ENCODE measurements around the gene EPN2.
"Not testable (repeated sequence)": the region's sequence is repeated elsewhere in the genome, so short reads cannot be mapped to it uniquely, and the experiment has no call there.

The EPN2 gene

GRCh38 chr17:19348081-19348650 is 111.0 kb downstream of the EPN2 start:
- DNase-seq: no peak

DNA sequence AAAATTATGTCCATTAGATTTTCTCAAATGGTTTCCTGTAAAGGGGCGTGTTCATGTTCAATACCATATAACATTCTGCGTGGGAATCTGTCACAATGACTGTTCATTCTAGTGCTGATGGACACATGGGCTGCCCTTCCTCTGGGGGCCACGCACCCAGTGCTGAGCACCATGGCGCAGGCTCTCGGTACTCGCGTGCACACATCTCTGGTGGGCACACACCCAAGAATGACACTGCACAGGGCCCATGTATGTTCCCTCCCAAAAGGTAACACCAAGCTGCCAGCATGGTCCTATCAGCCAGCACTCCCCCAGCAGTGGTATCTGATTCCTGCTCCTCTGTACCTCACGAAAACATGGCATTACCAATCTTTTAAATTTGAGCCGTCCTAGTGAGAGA is 111.6 kb downstream of the EPN2 start:
- DNase-seq: no peak

- not testable (repeated sequence) for DNase-seq
These were observed 116.2 kb downstream of the EPN2 start for GRCh38 chr17:19353401-19353800.

DNA sequence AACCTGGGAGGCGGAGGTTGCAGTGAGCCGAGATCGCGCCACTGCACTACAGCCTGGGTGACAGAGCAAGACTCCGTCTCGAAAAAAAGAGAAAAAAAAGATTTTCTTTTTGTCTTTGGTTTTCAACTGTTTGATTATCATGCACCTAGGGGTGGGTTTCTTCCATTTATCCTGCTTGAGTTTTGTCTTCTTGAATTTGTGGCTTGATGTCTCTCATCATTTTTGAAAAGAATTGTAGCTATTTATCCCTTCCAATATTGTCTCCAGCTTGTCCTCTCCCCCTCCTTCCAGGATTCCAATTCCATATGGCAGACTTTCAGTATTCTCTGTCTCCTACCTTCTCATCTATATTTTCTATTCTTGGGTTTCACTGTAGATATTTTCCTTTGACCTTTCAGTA is 117.6 kb downstream of the EPN2 start:
- no peak for DNase-seq

DNA sequence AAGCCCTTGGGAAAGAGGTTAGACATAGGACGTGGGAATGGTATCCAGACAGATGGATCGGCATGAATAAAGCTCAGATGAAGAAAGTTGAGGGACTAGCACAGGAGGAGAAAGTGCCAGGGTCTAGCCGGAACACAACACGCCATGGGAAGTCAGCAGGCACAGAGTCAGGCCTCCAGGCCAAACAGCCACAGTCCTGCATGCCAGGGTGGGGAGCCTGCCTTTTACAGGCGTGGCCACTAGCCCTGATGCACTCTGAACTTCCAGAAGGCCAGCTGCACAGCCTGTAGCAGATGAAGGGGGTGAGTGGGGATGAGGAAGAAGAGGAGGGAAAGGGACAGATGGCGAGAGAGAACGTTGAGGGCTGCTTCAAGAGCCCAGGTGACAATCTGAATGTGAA is 120.2 kb downstream of the EPN2 start:
- DNase-seq: no peak

DNA sequence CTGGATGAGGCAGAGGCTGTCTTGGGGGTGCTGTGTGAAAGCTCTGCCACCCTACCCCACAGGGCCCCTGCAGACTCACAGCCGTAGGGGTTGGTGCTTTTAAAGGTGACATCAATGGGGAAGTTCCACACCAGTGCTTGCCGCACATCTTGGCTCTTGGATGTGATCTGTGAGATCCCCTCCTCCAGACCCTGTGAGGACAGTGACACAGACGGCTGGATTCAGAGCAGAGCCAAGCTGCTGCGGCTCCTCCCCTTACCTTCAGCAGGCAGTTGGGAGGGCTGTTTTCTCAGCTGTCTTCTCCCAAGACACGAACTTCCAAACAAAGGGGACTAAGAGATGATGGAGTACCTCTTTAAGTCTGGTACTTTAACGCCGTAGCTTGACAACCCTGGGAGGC is 120.6 kb downstream of the EPN2 start:
- no peak for DNase-seq

DNA sequence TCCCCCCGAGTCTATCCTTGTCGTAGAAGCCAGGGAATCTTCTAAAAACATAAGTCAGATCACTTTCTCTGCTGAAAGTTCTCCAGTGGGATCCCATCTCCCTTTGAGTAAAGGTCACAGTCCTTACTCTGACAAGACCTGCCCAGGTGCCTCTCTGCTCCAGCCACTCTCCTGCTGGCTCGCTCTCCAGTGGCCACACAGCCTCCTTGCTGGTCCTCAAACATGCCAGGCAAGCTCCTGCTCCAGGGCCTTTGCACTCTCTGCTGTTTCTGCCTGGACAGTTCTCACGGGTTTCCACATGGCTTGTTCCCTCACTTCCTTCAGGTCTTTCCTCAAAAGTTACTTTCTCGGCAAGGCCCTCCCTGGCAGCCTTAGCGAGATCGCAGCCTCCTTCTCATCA is 122.0 kb downstream of the EPN2 start:
- DNase-seq: no peak

DNA sequence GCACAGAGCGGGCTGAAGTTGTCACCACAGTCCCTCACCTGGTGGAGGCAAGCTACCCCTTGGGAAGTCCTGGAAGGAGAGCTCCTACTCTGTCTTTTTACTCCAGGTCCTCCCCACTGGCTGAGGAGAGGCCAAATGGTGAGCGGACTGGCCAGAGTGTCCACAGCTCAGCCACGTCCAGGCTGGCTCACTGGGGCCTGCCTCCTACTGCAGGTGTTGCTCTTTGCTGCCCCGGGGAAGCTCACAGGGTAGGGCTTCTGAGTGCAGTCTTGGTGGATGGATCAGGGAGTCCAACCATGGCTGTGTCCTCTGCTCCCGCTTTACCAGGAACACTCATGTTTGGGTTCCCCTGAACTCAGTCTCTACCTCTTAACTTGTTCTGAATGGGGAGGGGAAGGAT is 122.7 kb downstream of the EPN2 start:
- DNase-seq: no peak

DNA sequence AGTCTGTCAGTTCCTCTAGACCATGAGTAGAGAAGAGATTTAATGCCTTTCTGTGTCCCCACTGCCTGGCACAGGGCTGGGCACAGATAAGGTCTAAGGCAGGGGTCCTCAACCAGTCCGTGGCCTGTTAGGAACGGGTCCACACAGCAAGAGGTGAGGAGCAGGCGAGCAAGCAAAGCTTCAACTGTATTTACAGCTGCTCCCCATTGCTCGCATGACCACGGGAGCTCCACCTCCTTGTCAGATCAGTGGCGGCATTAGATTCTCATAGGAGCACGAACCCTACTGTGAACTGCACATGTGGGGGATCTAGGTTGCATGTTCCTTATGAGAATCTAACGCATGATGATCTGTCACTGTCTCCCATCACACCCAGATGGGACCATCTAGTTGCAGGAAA is 123.6 kb downstream of the EPN2 start:
- no peak for DNase-seq

DNA sequence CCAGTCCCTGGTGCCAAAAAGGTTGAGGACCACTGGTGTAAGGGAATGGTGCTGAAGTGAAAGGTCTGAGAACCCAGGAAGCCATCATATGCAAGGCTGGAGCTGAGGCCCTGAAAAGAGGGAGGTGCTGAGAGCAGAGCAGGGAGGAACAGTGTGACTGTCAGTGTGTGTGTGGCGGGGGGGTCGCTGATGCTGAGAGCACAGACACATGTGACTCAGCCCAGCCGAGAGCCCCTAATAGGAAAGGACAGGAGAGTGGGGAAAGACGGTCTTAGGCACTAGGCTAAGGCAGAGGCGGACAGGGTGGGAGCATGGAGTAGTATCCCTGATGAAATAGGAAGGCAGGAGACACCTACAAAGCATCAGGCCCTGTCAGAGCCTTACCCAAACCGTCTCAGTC is 124.2 kb downstream of the EPN2 start:
- DNase-seq: no peak

GRCh38 chr17:19361944-19362276 is 124.7 kb downstream of the EPN2 start:
- no peak for DNase-seq

DNA sequence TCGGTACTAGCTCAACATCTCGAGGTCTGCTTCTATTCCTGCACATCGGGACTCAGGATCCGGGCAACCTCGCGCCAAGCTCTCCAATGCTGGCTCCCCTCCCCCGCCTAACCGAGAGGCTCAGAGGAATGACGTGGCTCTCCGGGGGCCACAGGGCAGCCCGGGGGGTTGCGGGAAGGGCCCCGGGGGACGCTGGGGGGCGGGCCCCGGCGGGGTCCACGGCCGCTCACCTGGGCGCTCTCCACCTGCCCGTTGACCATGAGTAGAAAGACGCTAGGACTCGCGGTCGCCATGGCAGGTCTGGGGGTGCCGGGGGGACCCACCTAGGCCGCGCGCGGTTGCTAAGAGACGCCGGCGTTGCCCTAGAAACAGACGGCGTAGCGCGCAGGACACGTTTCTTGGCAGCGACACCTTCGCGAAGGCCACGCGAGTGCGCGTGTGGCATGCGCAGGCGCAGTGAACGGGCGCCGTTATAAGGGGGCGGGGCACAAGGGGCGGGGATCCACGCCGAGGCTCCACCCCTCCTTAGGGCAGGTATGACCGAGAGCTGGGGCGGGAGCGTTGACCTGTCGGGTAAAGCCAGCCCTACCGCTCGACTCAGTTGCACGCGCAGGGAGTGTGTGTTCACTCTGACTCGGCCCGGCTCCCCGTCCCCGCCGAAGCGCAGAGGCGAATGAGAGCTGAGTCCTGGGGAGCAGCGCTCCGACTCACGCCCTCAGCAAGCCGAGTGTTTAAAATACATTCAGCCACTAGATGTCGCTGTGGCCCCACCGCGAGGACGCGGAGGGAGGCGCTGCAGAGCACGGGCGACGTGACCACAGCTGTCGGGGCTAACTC is 125.3 kb downstream of the EPN2 start, which contains the start of gene B9D1:
B9D1 (minus strand) TSS at position 447 of the 837 bp plus-strand sequence; CDS start at position 293, 154 bp downstream.
- DNase-seq: peak; percentile 84

GRCh38 chr17:19363114-19363438 is 125.9 kb downstream of the EPN2 start:
- no peak for DNase-seq

- no peak for DNase-seq
These were observed 126.4 kb downstream of the EPN2 start for GRCh38 chr17:19363460-19364035.

GRCh38 chr17:19364699-19365498 is 127.7 kb downstream of the EPN2 start:
- DNase-seq: no peak

DNA sequence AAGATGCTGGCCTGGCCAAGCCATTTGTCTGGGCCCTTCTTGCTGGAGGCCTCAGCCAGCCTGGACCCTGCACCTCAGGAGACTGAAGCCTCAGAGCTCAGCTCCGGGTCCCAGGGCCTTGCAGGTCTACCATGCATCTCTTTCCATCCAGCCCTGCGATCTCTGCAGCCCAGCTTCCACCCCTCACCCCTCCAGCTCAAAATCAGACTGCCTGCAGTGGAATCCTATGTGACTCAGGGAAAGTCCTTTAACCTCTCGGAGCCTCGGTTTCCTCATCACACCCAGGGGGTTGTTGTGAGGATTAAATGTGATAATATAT is 128.3 kb downstream of the EPN2 start:
- DNase-seq: no peak

- DNase-seq: no peak
These were observed 128.9 kb downstream of the EPN2 start for GRCh38 chr17:19365833-19366636.

- DNase-seq: no peak
These were observed 129.4 kb downstream of the EPN2 start for GRCh38 chr17:19366637-19366972.

GRCh38 chr17:19368229-19368628 is 131.1 kb downstream of the EPN2 start:
- DNase-seq: no peak

DNA sequence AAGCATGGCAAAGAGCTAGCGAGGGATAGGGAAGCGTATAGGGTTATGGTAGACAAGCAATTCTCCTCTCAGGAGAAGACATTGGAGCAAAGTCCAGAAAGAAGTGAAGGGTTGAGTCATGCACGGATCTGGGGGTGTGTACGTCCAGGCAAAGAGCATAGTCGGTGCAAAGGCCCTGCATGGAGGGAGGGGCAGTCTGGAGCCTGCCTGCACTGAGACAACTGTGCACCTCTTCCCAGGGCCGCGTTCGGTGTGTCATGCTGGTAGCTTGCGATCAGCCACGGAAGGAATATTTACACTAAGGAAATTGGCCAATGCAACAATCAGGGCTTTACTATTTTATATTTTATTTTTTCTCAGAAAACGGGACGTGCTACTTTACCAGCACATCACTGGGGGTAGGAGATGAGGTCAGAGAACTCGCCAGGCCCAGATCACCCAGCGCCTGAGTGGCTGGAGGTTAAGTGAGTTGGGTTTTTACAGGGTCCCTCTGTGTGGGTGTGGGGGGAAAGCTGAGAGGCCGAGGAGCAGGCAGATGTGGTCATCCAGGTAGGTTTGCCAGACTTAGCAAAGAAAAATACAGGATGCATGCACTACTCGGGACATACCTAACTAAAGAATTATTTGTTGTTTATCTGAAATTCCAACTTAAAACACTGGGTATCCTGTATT is 132.1 kb downstream of the EPN2 start:
- DNase-seq: no peak

GRCh38 chr17:19369846-19370492 is 132.8 kb downstream of the EPN2 start:
- no peak for DNase-seq

DNA sequence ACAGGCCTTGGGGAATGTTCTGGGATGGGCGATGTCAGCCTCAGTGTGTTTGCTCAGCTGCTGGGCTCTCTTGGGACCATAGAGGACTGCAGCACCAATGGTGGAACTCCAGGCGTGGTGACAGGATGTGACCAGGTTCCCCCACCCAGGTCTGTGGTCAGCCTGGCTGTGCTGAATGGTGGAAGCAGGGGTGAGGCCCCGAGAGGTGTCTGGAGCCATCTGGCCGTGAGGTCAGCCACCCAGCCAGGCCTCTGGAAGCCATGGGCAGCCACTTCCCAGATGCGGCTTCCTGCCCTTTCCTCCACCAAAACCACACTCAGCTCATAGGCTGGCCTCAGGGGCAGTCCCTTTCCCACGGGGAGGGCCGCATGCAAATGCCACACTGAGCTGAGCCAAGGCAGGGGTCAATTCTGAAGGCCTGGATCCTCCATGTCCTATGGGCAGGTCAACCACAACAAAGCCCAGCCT is 133.4 kb downstream of the EPN2 start:
- DNase-seq: no peak

Measured in NCI-H345 (cell line).